Muscle of back (tissue), 10 donors: ENCODE data around the gene MAMLD1. TPM values are rescaled to one million over a fixed set of nuclear protein-coding genes. Genes with fewer than 3 reads are reported as not detected.

Source experiments
- polyA plus RNA-seq, 10 donors: library from polyadenylated mRNA; unstranded; fragments of 120-200 nt; gene quantifications; one replicate each; pipeline ENCODE4 v1.2.1, GENCODE V29; 2013; ENCODE audit not compliant: insufficient read length in 10 of 10

Gene MAMLD1
- polyA plus RNA-seq, 10 donors = 10.1 to 19.3 (median 14.8) TPM

Other genes with a start within 250 kb of the MAMLD1 start
- 1 to 10 TPM; 3.7 to 6.9 (median 5.1) TPM for gene MTM1, start 205.3 kb downstream of the MAMLD1 start, polyA plus RNA-seq